Common myeloid progenitor, CD34-positive (primary cell): ENCODE data around the gene ZBTB34.

ENCODE experiments used
- CTCF ChIA-PET: fragments of 350-600 bp; sonication (Branson Sonifier 250); formaldehyde crosslinking; loops from one replicate; lab custom pipeline; 2021; ENCODE audit warnings: antibody characterized with exemption; lab: Charles Lee
- POLR2A ChIA-PET: fragments of 350-600 bp; sonication (Branson Sonifier 250); formaldehyde crosslinking; loops from one replicate; lab custom pipeline; 2021; ENCODE audit warnings: antibody characterized with exemption; lab: Charles Lee
- DNase-seq, 3 donors: peaks; one replicate each; pipeline versions ENCODE4 v3.0.0 to v3.0.0-alpha.2; 2013
- H3K27ac ChIP-seq, 2 experiments: 1 replicate in 1 of 2; 2 replicates in 1 of 2; pipeline ENCODE4 v1.7.0; 2013; ENCODE audit warnings: inconsistent platforms in 2 of 2, low read length in 2 of 2, mild to moderate bottlenecking in 2 of 2, low read depth in 1 of 2, moderate library complexity in 1 of 2; ENCODE audit not compliant: severe bottlenecking in 2 of 2, insufficient read depth in 1 of 2, poor library complexity in 1 of 2
- H3K27me3 ChIP-seq, 5 experiments: replicated peaks in 2 of 5; 1 replicate in 3 of 5; 2 replicates in 2 of 5; pipeline versions ENCODE4 v1.6.1 to v1.7.0; 2013; ENCODE audit warnings: low read length in 4 of 5, mild to moderate bottlenecking in 2 of 5, moderate library complexity in 2 of 5, inconsistent platforms in 1 of 5; ENCODE audit not compliant: insufficient read depth in 5 of 5, control insufficient read depth in 4 of 5
- H3K36me3 ChIP-seq, 4 experiments: 1 replicate in 2 of 4; 2 replicates in 2 of 4; pipeline versions ENCODE4 v1.6.1 to v1.7.0; 2013; ENCODE audit warnings: low read length in 3 of 4, control low read depth in 1 of 4, mild to moderate bottlenecking in 1 of 4; ENCODE audit not compliant: control insufficient read depth in 4 of 4, insufficient read depth in 4 of 4
- H3K4me1 ChIP-seq, 4 experiments: 1 replicate in 3 of 4; 2 replicates in 1 of 4; pipeline versions ENCODE4 v1.6.1 to v1.7.1; 2013; ENCODE audit warnings: low read length in 3 of 4, mild to moderate bottlenecking in 3 of 4, control low read depth in 1 of 4, inconsistent platforms in 1 of 4, moderate library complexity in 1 of 4; ENCODE audit not compliant: control insufficient read depth in 4 of 4, insufficient read depth in 4 of 4; ENCODE audit errors: control extremely low read depth in 1 of 4
- H3K4me3 ChIP-seq, 7 experiments: 1 replicate in 4 of 7; 2 replicates in 3 of 7; pipeline versions ENCODE4 v1.5.1 to v1.7.0; 2013; ENCODE audit warnings: mild to moderate bottlenecking in 7 of 7, low read length in 6 of 7, moderate library complexity in 6 of 7, inconsistent platforms in 2 of 7, low read depth in 2 of 7, control low read depth in 1 of 7; ENCODE audit not compliant: insufficient read depth in 4 of 7, control insufficient read depth in 1 of 7; ENCODE audit errors: extremely low read depth in 1 of 7
- H3K9me3 ChIP-seq, 5 experiments: 1 replicate in 4 of 5; 2 replicates in 1 of 5; pipeline versions ENCODE4 v1.6.1 to v1.7.1; 2013; ENCODE audit warnings: low read length in 4 of 5, mild to moderate bottlenecking in 2 of 5, inconsistent platforms in 1 of 5, low read depth in 1 of 5, moderate library complexity in 1 of 5; ENCODE audit not compliant: control insufficient read depth in 4 of 5, insufficient read depth in 2 of 5; ENCODE audit errors: control extremely low read depth in 1 of 5
- WGBS: methylation state at CpG from one replicate; pipeline ENCODE4 v1.1.5; 2013; ENCODE audit not compliant: insufficient coverage; 5-methylcytosine and 5-hydroxymethylcytosine counted together

ZBTB34 gene

GRCh38 chr9:126851286-126851880 lies 9.1 kb upstream of the ZBTB34 start:
- POLR2A ChIA-PET: no interaction called here
- Histone ChIP-seq H3K4me1 (peaks cover 0 to 22% (median 16%) of the 10 kb centered on the region in 4 experiments), H3K36me3 (no peaks in the 10 kb centered on the region), H3K27ac (no peak overlapping the region), H3K9me3 (no peaks in the 10 kb centered on the region), H3K27me3 (no peaks in the 10 kb centered on the region), H3K4me3 (no peak overlapping the region)
- no peak for DNase-seq
- 98% methylated on average over 5 of the region's 6 CpGs for WGBS
- CTCF ChIA-PET: interaction anchor here (0.6 to 3.3 kb wide), 3 partner anchors 7 to 22 kb away, joined by 3 to 15 read pairs (median 3); no protein-coding TSS in a partner anchor

GRCh38 chr9:126852086-126852688 lies 8.3 kb upstream of the ZBTB34 start:
- Histone ChIP-seq H3K4me1 (peaks cover 0 to 22% (median 16%) of the 10 kb centered on the region in 4 experiments), H3K36me3 (no peaks in the 10 kb centered on the region), H3K4me3 (no peak overlapping the region), H3K27me3 (peaks cover 0 to 2% (median 0%) of the 10 kb centered on the region in 5 experiments), H3K27ac (no peak overlapping the region), H3K9me3 (no peaks in the 10 kb centered on the region)
- POLR2A ChIA-PET: no interaction called here
- DNase-seq: no peak
- 87% methylated on average over 3 of the region's 3 CpGs for WGBS
- CTCF ChIA-PET: interaction anchor here (1.0 kb wide), 1 partner anchor 11 kb away, joined by 3 read pairs; no protein-coding TSS in a partner anchor

- peaks cover 0 to 2% (median 0%) of the 10 kb centered on the region in 5 experiments for H3K27me3 ChIP-seq
- H3K4me3 ChIP-seq: no peak overlapping the region
- ChIA-PET CTCF (no interaction called here), POLR2A (no interaction called here)
- peaks cover 0 to 15% (median 14%) of the 10 kb centered on the region in 4 experiments for H3K4me1 ChIP-seq
- no peaks in the 10 kb centered on the region for H3K9me3 ChIP-seq
- 100% methylated on average over 3 of the region's 5 CpGs for WGBS
- H3K36me3 ChIP-seq: no peaks in the 10 kb centered on the region
- no peak overlapping the region for H3K27ac ChIP-seq
- no peak for DNase-seq
Measured at GRCh38 chr9:126853667-126854066, 6.8 kb upstream of the ZBTB34 start.

GRCh38 chr9:126854734-126855133 lies 5.7 kb upstream of the ZBTB34 start:
- no peaks in the 10 kb centered on the region for H3K36me3 ChIP-seq
- H3K4me3 ChIP-seq: no peak overlapping the region
- H3K9me3 ChIP-seq: no peaks in the 10 kb centered on the region
- peaks cover 0 to 12% (median 9%) of the 10 kb centered on the region in 4 experiments for H3K4me1 ChIP-seq
- POLR2A ChIA-PET: interaction anchor here (1.0 kb wide), 1 partner anchor 10 kb away, joined by 3 read pairs; no protein-coding TSS in a partner anchor
- no peak overlapping the region for H3K27ac ChIP-seq
- peaks cover 0 to 2% (median 0%) of the 10 kb centered on the region in 5 experiments for H3K27me3 ChIP-seq
- no peak for DNase-seq
- CTCF ChIA-PET: interaction anchor here (0.5 to 1.2 kb wide), 2 partner anchors 20 to 160 kb away, joined by 3 to 4 read pairs; no protein-coding TSS in a partner anchor
- WGBS: 99% methylated on average over 7 of the region's 7 CpGs

- Histone ChIP-seq H3K9me3 (no peaks in the 10 kb centered on the region), H3K27me3 (peaks cover 0 to 2% (median 0%) of the 10 kb centered on the region in 5 experiments), H3K4me1 (peaks cover 0 to 13% (median 10%) of the 10 kb centered on the region in 4 experiments), H3K36me3 (no peaks in the 10 kb centered on the region), H3K4me3 (no peak overlapping the region), H3K27ac (no peak overlapping the region)
- ChIA-PET CTCF (interaction anchor here (1.5 kb wide), 1 partner anchor 23 kb away, joined by 3 read pairs; no protein-coding TSS in a partner anchor), POLR2A (no interaction called here)
- 100% methylated on average over 1 of the region's 6 CpGs for WGBS
- DNase-seq: no peak
Measured at GRCh38 chr9:126856326-126856877, 4.0 kb upstream of the ZBTB34 start.

GRCh38 chr9:126857261-126857960 lies 3.0 kb upstream of the ZBTB34 start:
- DNase-seq: no peak
- 88% methylated on average over 3 of the region's 8 CpGs for WGBS
- no peak overlapping the region for H3K4me3 ChIP-seq
- no peak overlapping the region for H3K27ac ChIP-seq
- ChIA-PET CTCF (interaction anchor here (1.0 to 2.8 kb wide), 3 partner anchors 8 to 24 kb away, joined by 3 to 15 read pairs (median 3); no protein-coding TSS in a partner anchor), POLR2A (no interaction called here)
- peaks cover 0 to 2% (median 0%) of the 10 kb centered on the region in 5 experiments for H3K27me3 ChIP-seq
- no peaks in the 10 kb centered on the region for H3K9me3 ChIP-seq
- peaks cover 2 to 23% (median 20%) of the 10 kb centered on the region in 4 experiments for H3K4me1 ChIP-seq
- H3K36me3 ChIP-seq: no peaks in the 10 kb centered on the region
